SU-DHL-6 (cell line): ENCODE results near the gene GIMAP5.

Experiments used
- CTCF ChIP-seq: fragments of 200-600 bp; sonication (generic); IDR thresholded peaks from one replicate; pipeline ENCODE4 v1.5.1; 2017; ENCODE audit warnings: antibody characterized with exemption, mild to moderate bottlenecking, low read length, moderate library complexity; ENCODE audit not compliant: insufficient read depth, poor library complexity, severe bottlenecking
- EZH2phosphoT487 ChIP-seq: fragments of 200-600 bp; sonication (generic), shearing (Covaris generic); conservative IDR thresholded peaks from 2 replicates; pipeline ENCODE4 v1.6.1; 2018; ENCODE audit warnings: mild to moderate bottlenecking, antibody characterized with exemption, low read length, moderate library complexity, mixed read lengths

GRCh38 chr7:150753239-150753638 lies 16.0 kb downstream of the GIMAP5 start:
- TF ChIP-seq CTCF (no peak), EZH2phosphoT487 (no peak)
